Activated T-helper 1 cell treated with anti-CD3 and anti-CD28 coated beads, Interleukin-12 subunit alpha, Interleukin-12 subunit beta, Interleukin-2, Interleukin-4 antibody, amounts not matched to agents 30 ng/mL and 10 ng/mL and 1 ng/mL, durations not matched to agents 14 hours and 24 hours and 36 hours (primary cell): ENCODE results near the gene LORICRIN. TPM values are rescaled to one million over a fixed set of nuclear protein-coding genes. Genes with fewer than 3 reads are reported as not detected.

Experiments used
- DNase-seq: peaks from one replicate; pipeline ENCODE4 v3.0.0; 2021; ENCODE audit warnings: low spot score
- H3K27ac Mint-ChIP-seq: one replicate; pipeline ENCODE4 v1.8.0; 2021; ENCODE audit warnings: mild to moderate bottlenecking, mixed read lengths
- H3K27me3 Mint-ChIP-seq: one replicate; pipeline ENCODE4 v1.8.0; 2022; ENCODE audit warnings: mild to moderate bottlenecking, moderate library complexity, mixed read lengths; ENCODE audit not compliant: insufficient read depth
- H3K36me3 Mint-ChIP-seq: one replicate; pipeline ENCODE4 v1.8.0; 2021; ENCODE audit warnings: low read depth, mixed read lengths
- H3K4me1 Mint-ChIP-seq: one replicate; pipeline ENCODE4 v1.8.0; 2021; ENCODE audit warnings: low read depth, mixed read lengths
- H3K4me3 Mint-ChIP-seq: one replicate; pipeline ENCODE4 v1.8.0; 2021; ENCODE audit warnings: mild to moderate bottlenecking, moderate library complexity, mixed read lengths
- H3K9me3 Mint-ChIP-seq: one replicate; pipeline ENCODE4 v1.8.0; 2021; ENCODE audit warnings: mixed read lengths
- intact Hi-C: fragments of 100-400 bp; cut with micrococcal nuclease; formaldehyde crosslinking; loops from one replicate; pipeline ENCODE4 v1.15.1; 2024
- total RNA-seq: library from RNA; stranded (reverse); gene quantifications from 2 replicates; pipeline ENCODE4 v1.2.3, GENCODE V29; 2022

Gene LORICRIN
- total RNA-seq, 1 donor from 2014 or later: not detected

DNA sequence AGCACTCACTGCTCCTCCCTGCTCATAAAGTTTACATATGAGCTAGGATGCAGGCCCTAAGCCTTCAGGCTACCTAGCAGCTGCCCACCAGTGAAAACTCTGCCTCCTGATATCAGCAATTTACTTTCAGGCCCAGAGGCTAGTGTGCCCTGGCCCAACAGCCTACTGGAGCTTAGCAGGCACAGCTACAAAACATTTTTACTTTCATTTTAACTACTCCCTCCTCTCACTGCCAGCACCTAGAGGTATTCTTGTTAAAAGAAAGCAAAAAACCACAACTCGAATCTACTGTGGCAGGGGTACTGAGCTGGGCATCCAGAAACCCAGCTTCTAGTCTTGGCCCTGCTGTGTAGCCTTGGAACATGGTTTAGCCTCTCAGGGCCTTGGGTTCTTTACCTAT lies 5.8 kb upstream of the LORICRIN start:
- peaks cover 12% of the 10 kb centered on the region for H3K27me3 Mint-ChIP-seq
- no peak overlapping the region for H3K4me3 Mint-ChIP-seq
- intact Hi-C loops: no loop called here
- H3K9me3 Mint-ChIP-seq: no peaks in the 10 kb centered on the region
- DNase-seq: no peak
- H3K4me1 Mint-ChIP-seq: peaks cover 6% of the 10 kb centered on the region
- no peaks in the 10 kb centered on the region for H3K36me3 Mint-ChIP-seq
- no peak overlapping the region for H3K27ac Mint-ChIP-seq

DNA sequence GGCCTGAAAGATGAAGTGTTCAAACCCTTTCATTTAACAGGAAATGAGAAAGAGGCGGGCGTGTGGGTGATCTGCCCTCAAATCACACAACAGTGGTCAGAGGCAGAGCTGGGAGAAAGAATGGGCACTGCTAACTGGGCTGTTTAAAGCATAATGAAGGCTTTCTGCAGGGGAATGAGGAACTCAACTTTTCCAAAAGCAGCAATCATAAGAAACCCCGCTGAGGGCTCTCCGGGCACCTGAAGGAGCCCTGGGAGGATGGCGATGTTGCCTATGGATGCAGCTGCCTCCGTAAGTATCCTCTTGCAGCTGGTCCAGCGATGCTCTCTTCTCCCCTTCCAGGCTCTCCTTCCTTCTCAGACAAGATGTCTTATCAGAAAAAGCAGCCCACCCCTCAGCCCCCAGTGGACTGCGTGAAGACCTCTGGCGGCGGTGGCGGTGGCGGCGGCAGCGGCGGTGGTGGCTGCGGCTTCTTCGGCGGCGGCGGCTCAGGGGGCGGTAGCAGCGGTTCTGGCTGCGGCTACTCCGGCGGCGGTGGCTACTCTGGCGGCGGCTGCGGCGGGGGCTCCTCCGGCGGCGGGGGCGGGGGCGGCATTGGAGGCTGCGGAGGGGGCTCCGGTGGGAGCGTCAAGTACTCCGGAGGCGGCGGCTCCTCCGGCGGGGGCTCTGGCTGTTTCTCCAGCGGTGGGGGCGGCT lies 1.2 kb downstream of the LORICRIN start:
- H3K9me3 Mint-ChIP-seq: no peaks in the 10 kb centered on the region
- peak overlapping the region; percentile 50 for H3K27ac Mint-ChIP-seq
- H3K36me3 Mint-ChIP-seq: peaks cover 3% of the 10 kb centered on the region
- peaks cover 61% of the 10 kb centered on the region for H3K27me3 Mint-ChIP-seq
- peaks cover 27% of the 10 kb centered on the region for H3K4me1 Mint-ChIP-seq
- no peak for DNase-seq
- intact Hi-C loops: no loop called here
- peak overlapping the region; percentile 15 for H3K4me3 Mint-ChIP-seq

DNA sequence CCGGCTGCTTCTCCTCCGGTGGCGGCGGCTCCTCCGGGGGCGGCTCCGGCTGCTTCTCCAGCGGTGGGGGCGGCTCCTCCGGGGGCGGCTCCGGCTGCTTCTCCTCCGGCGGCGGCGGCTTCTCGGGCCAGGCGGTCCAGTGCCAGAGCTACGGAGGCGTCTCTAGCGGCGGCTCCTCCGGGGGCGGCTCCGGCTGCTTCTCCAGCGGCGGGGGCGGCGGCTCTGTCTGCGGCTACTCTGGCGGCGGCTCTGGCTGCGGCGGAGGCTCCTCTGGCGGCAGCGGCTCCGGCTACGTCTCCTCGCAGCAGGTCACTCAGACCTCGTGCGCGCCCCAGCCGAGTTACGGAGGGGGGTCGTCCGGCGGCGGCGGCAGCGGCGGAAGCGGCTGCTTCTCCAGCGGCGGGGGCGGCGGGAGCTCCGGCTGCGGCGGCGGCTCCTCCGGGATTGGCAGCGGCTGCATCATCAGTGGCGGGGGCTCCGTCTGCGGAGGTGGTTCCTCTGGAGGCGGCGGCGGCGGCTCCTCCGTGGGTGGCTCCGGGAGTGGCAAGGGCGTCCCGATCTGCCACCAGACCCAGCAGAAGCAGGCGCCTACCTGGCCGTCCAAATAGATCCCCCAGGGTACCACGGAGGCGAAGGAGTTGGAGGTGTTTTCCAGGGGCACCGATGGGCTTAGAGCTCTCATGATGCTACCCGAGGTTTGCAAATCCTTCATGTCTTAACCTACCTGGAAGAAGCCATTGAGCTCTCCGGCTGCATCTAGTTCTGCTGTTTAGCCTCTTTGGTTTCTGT lies 2.0 kb downstream of the LORICRIN start:
- intact Hi-C loops: no loop called here
- H3K27ac Mint-ChIP-seq: no peak overlapping the region
- H3K4me3 Mint-ChIP-seq: peak overlapping the region; percentile 34
- peaks cover 27% of the 10 kb centered on the region for H3K4me1 Mint-ChIP-seq
- peaks cover 3% of the 10 kb centered on the region for H3K36me3 Mint-ChIP-seq
- peaks cover 63% of the 10 kb centered on the region for H3K27me3 Mint-ChIP-seq
- no peak for DNase-seq
- H3K9me3 Mint-ChIP-seq: no peaks in the 10 kb centered on the region

DNA sequence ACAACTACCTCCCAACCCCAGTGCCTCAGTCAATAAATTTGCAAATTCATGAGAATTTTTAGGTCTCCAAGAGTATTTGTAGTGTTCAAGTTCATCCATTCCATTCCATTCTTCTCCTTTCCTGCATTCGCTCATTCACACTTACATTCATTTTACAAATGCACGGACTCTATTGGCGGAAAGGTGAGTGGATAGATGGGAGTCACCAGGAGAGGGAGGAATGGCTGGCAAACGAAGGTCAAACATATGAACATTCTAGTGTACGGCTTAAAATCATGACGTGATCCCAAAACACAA lies 2.5 kb downstream of the LORICRIN start:
- Mint-ChIP-seq H3K9me3 (no peaks in the 10 kb centered on the region), H3K36me3 (peaks cover 3% of the 10 kb centered on the region), H3K27me3 (peaks cover 68% of the 10 kb centered on the region), H3K4me1 (peaks cover 27% of the 10 kb centered on the region), H3K27ac (peak overlapping the region; percentile 8), H3K4me3 (peak overlapping the region; percentile 34)
- DNase-seq: no peak
- intact Hi-C loops: no loop called here

DNA sequence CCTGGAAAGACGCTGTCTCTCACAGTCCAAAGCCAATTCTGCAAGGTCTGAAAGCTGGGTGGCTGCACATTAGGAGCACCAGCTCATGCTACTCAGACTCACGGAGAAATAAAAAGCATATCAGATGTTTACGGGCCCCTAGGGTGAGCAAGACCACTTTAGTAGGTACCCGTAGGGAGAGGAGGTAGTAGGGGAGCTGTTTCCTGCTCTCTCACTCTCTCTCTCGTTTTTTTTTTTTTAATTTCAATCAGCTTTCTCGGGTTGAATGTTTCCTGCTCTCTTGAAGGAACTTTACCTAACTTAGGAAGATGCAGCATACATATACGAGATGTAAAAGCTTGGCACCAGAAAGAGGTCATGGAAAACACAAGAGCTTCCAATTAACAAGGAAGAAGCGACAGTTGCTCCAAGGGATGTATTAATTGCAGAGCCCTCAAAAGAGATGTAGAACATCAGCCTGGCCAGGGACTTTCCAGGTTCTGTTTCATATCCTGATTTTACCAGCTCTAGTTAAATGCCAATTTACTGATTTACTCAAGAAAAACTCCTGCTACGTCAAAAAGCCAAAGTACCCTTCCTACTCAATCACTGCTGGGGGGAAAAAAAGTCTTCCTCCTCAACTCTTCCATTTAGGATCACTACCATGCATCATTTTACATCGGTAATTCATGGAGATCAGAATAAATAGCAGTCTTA lies 3.1 kb downstream of the LORICRIN start:
- DNase-seq: no peak
- no peak overlapping the region for H3K27ac Mint-ChIP-seq
- H3K4me1 Mint-ChIP-seq: peaks cover 27% of the 10 kb centered on the region
- intact Hi-C loops: no loop called here
- H3K4me3 Mint-ChIP-seq: peak overlapping the region; percentile 8
- H3K27me3 Mint-ChIP-seq: peaks cover 72% of the 10 kb centered on the region
- no peaks in the 10 kb centered on the region for H3K9me3 Mint-ChIP-seq
- peaks cover 3% of the 10 kb centered on the region for H3K36me3 Mint-ChIP-seq

DNA sequence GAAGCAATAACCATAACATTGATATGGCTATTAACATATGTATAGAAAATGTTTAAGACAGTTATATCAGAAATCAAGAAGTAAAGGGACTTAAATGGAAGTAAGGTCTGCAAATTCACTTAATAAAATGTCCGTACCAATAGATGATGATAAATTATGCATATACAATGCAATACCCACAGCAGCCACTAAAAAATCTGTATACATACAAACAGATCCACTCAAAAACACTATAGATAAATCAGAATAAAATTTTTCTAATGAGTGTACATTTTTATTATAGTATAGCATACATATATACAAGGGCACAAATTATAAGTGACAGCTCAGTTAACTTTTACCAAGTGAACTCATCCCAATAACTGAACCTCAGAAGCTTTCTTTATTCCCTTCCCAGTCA lies 6.0 kb downstream of the LORICRIN start:
- Mint-ChIP-seq H3K27ac (no peak overlapping the region), H3K9me3 (no peaks in the 10 kb centered on the region), H3K4me1 (peaks cover 23% of the 10 kb centered on the region), H3K4me3 (no peak overlapping the region), H3K27me3 (peaks cover 67% of the 10 kb centered on the region), H3K36me3 (peaks cover 1% of the 10 kb centered on the region)
- intact Hi-C loops: no loop called here
- no peak for DNase-seq

DNA sequence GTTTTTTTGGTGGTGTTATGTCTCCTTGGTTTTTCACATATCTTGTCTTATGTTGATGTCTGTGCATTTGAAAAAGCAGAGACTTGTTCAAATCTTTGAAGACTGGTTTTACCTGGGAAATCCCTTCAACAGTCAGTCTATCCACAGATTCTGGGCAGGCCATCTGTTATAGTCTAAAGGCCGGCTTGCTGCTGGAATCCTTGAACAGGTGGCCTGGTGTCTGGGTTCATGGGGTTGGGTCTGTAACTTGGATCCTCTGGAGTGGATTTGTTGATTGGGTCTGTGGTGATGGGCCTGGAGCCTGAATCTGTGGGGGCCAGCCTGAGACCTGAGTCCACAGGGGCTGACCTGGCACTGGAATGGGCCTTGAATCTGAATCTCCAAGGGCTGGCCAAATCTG lies 12.2 kb downstream of the LORICRIN start:
- no peaks in the 10 kb centered on the region for H3K4me1 Mint-ChIP-seq
- H3K27ac Mint-ChIP-seq: no peak overlapping the region
- no peaks in the 10 kb centered on the region for H3K36me3 Mint-ChIP-seq
- no peak for DNase-seq
- H3K9me3 Mint-ChIP-seq: no peaks in the 10 kb centered on the region
- intact Hi-C loops: no loop called here
- H3K27me3 Mint-ChIP-seq: peaks cover 32% of the 10 kb centered on the region
- H3K4me3 Mint-ChIP-seq: no peak overlapping the region

DNA sequence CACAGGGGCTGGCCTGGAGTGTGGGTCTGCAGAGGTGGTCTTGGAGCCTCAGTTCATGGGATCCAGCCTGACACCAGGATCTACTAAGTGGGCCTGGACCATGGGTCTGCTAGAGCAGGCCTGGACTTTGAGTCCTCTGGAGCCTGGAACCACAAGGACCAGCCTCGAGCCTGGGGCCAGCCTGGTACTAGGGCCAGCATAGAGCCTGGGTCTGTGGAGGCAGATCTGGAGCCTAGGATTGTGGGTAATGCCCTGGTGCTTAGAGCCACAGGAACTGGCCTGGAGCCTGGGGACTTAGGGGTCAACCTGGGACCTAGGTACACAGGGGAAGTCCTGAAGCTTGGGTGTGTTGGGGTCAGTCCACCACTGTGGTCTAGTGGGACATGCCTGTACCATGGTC lies 12.7 kb downstream of the LORICRIN start:
- intact Hi-C loops: no loop called here
- Mint-ChIP-seq H3K27me3 (peaks cover 31% of the 10 kb centered on the region), H3K36me3 (no peaks in the 10 kb centered on the region), H3K4me3 (no peak overlapping the region), H3K4me1 (no peaks in the 10 kb centered on the region), H3K27ac (no peak overlapping the region), H3K9me3 (no peaks in the 10 kb centered on the region)
- DNase-seq: no peak

DNA sequence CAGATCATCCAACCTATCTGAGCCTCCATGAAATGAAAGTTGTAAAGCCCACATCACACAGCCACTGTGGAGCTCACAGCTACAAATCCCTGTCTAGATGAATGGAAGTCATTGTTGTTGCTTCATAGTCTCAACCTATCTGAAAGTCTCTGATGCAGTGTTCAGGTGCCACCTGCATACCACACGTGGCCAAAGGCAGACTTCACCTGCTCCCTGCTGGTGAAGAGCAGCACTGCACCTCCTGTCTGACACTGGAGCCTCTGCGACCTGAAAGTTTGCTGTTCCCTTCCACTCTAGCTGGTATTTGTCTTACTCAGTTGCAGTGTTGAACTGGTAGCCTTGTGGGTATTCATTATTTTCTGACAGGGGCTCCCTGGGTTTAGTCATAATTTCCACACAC lies 18.4 kb downstream of the LORICRIN start:
- intact Hi-C loops: loop anchor here (5.0 kb wide), 1 partner anchor 411 kb away; no protein-coding TSS in a partner anchor
- Mint-ChIP-seq H3K27me3 (peaks cover 27% of the 10 kb centered on the region), H3K4me3 (no peak overlapping the region), H3K27ac (no peak overlapping the region), H3K36me3 (no peaks in the 10 kb centered on the region), H3K4me1 (no peaks in the 10 kb centered on the region), H3K9me3 (no peaks in the 10 kb centered on the region)
- DNase-seq: no peak

DNA sequence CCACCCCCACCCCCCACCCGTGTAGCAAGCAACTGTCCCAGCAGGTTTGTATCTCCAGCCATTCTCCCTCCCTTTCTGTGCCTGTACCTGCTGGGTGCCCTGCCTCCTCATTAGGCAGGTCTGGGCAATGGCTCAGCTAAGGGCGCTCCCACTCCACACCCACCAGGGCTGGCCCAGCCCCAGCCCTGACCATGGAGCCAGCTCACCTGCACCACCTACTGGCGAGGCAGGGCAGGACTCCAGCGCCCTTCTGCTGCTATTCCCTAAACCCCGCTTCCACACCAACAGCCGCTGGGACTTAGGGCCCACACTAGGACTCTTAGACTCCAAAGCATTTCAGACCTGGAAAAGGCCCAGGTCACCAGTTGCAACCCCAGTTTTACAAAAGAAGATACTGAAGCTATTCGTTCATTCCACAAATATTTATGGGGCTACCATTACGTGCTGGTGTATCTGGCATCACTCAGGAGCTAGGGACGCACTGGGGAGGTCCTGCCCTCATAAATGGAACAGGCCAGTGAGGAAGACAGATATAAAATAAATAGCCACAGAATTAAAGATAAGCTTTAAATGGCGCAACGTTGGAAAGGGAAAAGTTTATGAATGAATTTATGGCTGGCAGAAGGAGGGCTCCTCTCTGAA lies 29.3 kb downstream of the LORICRIN start:
- intact Hi-C loops: no loop called here
- Mint-ChIP-seq H3K27ac (no peak overlapping the region), H3K36me3 (no peaks in the 10 kb centered on the region), H3K4me3 (no peak overlapping the region), H3K27me3 (no peaks in the 10 kb centered on the region), H3K9me3 (no peaks in the 10 kb centered on the region), H3K4me1 (peaks cover 11% of the 10 kb centered on the region)
- no peak for DNase-seq

DNA sequence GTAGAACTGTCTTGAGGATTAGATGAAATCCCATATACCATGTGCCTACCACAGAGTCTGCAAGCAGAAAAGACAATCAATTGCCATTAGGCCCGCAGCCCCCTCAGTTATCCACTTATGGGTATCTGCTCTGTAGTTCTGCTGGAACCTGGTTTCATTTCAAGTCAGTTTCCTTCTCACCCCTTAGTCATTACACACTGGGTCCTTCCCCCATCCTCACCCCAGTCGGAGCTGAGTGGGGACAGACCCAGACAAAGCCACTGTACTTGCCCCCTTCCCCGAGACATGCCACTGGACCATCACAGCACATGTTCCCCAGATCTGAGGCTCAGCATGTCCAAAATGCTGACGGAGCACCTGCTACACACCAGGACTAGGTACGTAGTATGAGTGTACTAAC lies 32.0 kb downstream of the LORICRIN start:
- Mint-ChIP-seq H3K4me1 (peaks cover 16% of the 10 kb centered on the region), H3K4me3 (no peak overlapping the region), H3K27ac (no peak overlapping the region), H3K36me3 (no peaks in the 10 kb centered on the region), H3K9me3 (no peaks in the 10 kb centered on the region), H3K27me3 (no peaks in the 10 kb centered on the region)
- intact Hi-C loops: no loop called here
- no peak for DNase-seq

DNA sequence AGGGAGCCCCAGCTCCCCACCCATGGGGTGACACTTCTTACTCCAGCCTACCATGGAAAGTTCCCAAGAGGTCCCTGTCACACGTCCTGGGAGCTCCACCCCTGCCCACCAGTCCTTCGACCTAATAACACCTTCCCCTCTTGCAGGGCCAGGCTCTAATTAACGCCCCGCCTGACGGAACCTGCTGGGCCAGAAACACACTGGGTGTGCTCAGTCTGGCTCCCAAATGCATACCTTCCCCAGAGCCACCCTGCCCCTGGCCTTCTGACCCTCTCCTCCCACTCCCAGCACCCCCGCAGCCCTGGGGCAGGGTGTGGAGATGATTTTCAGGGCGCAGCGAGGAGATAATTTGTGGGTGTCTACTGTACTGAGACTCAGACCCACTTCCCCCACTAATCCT lies 32.7 kb downstream of the LORICRIN start:
- Mint-ChIP-seq H3K36me3 (no peaks in the 10 kb centered on the region), H3K9me3 (no peaks in the 10 kb centered on the region), H3K4me1 (peaks cover 16% of the 10 kb centered on the region), H3K4me3 (no peak overlapping the region), H3K27ac (no peak overlapping the region), H3K27me3 (no peaks in the 10 kb centered on the region)
- no peak for DNase-seq
- intact Hi-C loops: no loop called here
